ENCODE data around the gene RETNLB.

GRCh38 chr3:108804966-108805365, 47.8 kb upstream of the RETNLB start:
- TF ChIP-seq CTCF (IDR thresholded peaks at IDR 0.05; ENCODE audit: insufficient read depth, low read length) (no peak), REST (IDR thresholded peaks at IDR 0.05; ENCODE audit: insufficient replicate concordance, low read depth) (no peak), POLR2AphosphoS5 (IDR thresholded peaks at IDR 0.05; ENCODE audit: low read depth) (no peak)
